ENCODE data around the gene DNER. TPM values are rescaled to one million over a fixed set of nuclear protein-coding genes. Genes with fewer than 3 reads are reported as not detected.

DNER gene
- total and polyA plus RNA-seq, 2 of the 13 experiments (the other 11 are each of a cell fraction or from before 2014, with no cell fraction given): not detected

GRCh38 chr2:229734410-229734809 lies 20.1 kb upstream of the DNER start:
- H3K9me3 ChIP-seq (ENCODE audit: low read length): peaks cover 11% of the 10 kb centered on the region
- H3K79me2 ChIP-seq (ENCODE audit: insufficient read depth, low read length): no peaks in the 10 kb centered on the region
- H3K27ac ChIP-seq (ENCODE audit: extremely low read length, insufficient read depth, low read length): no peak overlapping the region
- FAIRE-seq (no peak), DNase-seq (ENCODE audit: low spot score) (no peak), ATAC-seq (no peak)
- no peaks in the 10 kb centered on the region for H3K4me1 ChIP-seq (ENCODE audit: insufficient read depth, low read length)
- intact Hi-C loops (cut with micrococcal nuclease; ENCODE audit: unreplicated experiment) (no loop called here), in situ Hi-C loops (cut with HindIII; ENCODE audit: extremely low pct_ligation_motif_present, low pct_unique_long_range_greater_than_20kb) (no loop called here)
- H3K9ac ChIP-seq (ENCODE audit: insufficient read depth, low read depth, low read length): no peak overlapping the region
- BruUV-seq (replicated peaks): no TSS peak
- 0% methylated on average over 1 of the region's 1 CpG for WGBS (ENCODE audit: low lambda C conversion rate)
- H3K36me3 ChIP-seq (replicated peaks in 1 of 2; ENCODE audit: control insufficient read depth in 1 of 2, insufficient read depth in 2 of 2, low read length in 2 of 2): no peaks in the 10 kb centered on the region
- no peak overlapping the region for H3K4me3 ChIP-seq (replicated peaks in 1 of 3; ENCODE audit: insufficient read depth in 1 of 3, low read depth in 2 of 3, low read length in 3 of 3)
- H2AFZ ChIP-seq (ENCODE audit: low read length): no peak overlapping the region
- POLR2A ChIA-PET: no interaction called here
- peaks cover 0 to 17% of the 10 kb centered on the region in 2 experiments; a peak in 2 of 5 replicates for H3K27me3 ChIP-seq (ENCODE audit: control insufficient read depth in 1 of 2, insufficient read depth in 2 of 2, low read length in 2 of 2)
- no peaks in the 10 kb centered on the region for H4K20me1 ChIP-seq (ENCODE audit: insufficient read depth, low read length)
- no peak for TF ChIP-seq GABPB1 (CRISPR knock-in tag; IDR thresholded peaks at IDR 0.05)
- no peak for TF ChIP-seq SMAD3 (CRISPR knock-in tag; IDR thresholded peaks at IDR 0.05)
- TF ChIP-seq BHLHE40 (IDR thresholded peaks at IDR 0.05; ENCODE audit: low read length): no peak
- TF ChIP-seq RFX1 (IDR thresholded peaks at IDR 0.05): no peak
- TF ChIP-seq SAFB2 (CRISPR knock-in tag; IDR thresholded peaks at IDR 0.05; ENCODE audit: borderline replicate concordance, low read depth): no peak
- no peak for TF ChIP-seq ZNF180 (CRISPR knock-in tag; IDR thresholded peaks at IDR 0.05; ENCODE audit: borderline replicate concordance, low read depth)
- TF ChIP-seq, protein P1, sequence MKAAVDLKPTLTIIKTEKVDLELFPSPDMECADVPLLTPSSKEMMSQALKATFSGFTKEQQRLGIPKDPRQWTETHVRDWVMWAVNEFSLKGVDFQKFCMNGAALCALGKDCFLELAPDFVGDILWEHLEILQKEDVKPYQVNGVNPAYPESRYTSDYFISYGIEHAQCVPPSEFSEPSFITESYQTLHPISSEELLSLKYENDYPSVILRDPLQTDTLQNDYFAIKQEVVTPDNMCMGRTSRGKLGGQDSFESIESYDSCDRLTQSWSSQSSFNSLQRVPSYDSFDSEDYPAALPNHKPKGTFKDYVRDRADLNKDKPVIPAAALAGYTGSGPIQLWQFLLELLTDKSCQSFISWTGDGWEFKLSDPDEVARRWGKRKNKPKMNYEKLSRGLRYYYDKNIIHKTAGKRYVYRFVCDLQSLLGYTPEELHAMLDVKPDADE (CRISPR knock-in tag; IDR thresholded peaks at IDR 0.05): no peak
- TF ChIP-seq MIER3 (CRISPR knock-in tag; IDR thresholded peaks at IDR 0.05; ENCODE audit: borderline replicate concordance): no peak
- TF ChIP-seq ADNP (CRISPR knock-in tag; IDR thresholded peaks at IDR 0.05): no peak
- no peak for TF ChIP-seq ZNF577 (CRISPR knock-in tag; IDR thresholded peaks at IDR 0.05; ENCODE audit: borderline replicate concordance, low read depth)
- no peak for TF ChIP-seq PHF20 (CRISPR knock-in tag; IDR thresholded peaks at IDR 0.05)
- no peak for TF ChIP-seq ZNF883 (CRISPR knock-in tag; IDR thresholded peaks at IDR 0.05; ENCODE audit: not compliant biosample characterization)
- no peak for TF ChIP-seq MAFF (IDR thresholded peaks at IDR 0.05; ENCODE audit: low read depth, low read length)
- no peak for TF ChIP-seq TEAD2 (CRISPR knock-in tag; IDR thresholded peaks at IDR 0.05)
- no peak overlapping the region for H3K4me2 ChIP-seq (ENCODE audit: low read depth, low read length)
- CTCF ChIA-PET (ENCODE audit: low intra/inter-chr PET ratio, low total read pairs): no interaction called here

Measured in HepG2 (cell line).